22Rv1 (cell line): ENCODE data around the gene CDH12.

ENCODE experiments used
- CTCF ChIP-seq: fragments of 450-650 bp; IDR thresholded peaks from 2 replicates; pipeline ENCODE4 v1.5.1; 2017; ENCODE audit warnings: mild to moderate bottlenecking
- ZFX ChIP-seq: fragments of 450-650 bp; IDR thresholded peaks from 2 replicates; pipeline ENCODE4 v1.6.1; 2017; ENCODE audit warnings: antibody characterized with exemption, borderline replicate concordance

- TF ChIP-seq CTCF (no peak), ZFX (no peak)
Observed at GRCh38 chr5:21791304-21791703, 1061.8 kb downstream of the CDH12 start.
